Stimulated activated CD8-positive, alpha-beta memory T cell treated with anti-CD3 and anti-CD28 coated beads, Interleukin-12 subunit alpha, Interleukin-12 subunit beta, amount 100 ng/mL, for 24 hours (primary cell): ENCODE measurements around the gene THEMIS2.

ENCODE experiments used
- DNase-seq: peaks from one replicate; pipeline ENCODE4 v3.0.0-alpha.2; 2020; ENCODE audit errors: extremely low read depth

THEMIS2 gene

DNA sequence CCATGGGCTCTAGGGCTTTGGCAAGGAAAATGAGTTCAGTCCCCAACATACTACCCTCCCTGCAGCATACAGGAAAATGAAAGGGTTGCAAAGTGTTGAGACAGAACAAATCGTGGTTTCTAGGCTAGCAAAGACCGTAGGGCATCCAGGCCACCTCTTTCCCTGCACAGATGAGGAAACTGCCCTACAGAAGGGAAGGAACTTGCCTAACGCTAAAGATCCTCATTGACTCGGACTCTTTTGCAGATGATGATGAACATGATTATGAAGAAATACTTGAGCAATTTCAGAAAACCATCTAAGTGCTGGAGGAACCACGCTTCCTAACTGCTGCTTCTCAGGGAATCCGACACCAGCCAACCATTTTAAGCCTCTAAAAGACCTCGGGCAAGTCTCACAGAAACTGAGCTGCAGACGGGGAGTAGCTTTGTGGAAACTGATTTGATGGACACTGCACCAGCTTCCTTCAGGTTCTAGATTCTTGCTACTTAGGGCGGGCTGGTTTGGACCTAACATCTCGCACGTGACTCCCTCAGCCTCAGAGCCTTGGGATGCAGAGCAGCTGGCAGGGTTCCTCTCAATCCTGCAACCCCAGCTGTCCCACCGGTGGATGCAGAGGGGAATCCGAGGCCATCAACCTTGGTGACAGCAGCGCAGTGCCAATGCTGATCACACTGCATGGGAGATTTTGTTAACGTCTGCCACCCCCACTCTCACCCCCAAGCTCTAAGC, 13.4 kb downstream of the THEMIS2 start:
- no peak for DNase-seq

DNA sequence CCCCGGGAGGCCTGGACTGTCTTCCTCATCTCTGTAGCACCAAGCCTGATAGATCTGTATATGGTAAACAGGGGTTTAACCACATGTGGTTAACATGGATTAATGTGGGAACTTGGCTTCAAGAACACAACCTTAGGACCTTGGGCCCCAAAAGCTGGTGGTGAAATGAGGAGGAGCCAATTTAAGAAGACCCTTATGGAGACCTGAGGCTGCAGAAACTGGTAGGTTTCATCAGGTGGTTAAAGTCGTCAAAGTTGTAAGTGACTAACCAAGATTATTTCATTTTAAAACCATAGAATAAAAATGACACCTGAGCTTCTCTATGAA, 14.0 kb downstream of the THEMIS2 start:
- no peak for DNase-seq

DNA sequence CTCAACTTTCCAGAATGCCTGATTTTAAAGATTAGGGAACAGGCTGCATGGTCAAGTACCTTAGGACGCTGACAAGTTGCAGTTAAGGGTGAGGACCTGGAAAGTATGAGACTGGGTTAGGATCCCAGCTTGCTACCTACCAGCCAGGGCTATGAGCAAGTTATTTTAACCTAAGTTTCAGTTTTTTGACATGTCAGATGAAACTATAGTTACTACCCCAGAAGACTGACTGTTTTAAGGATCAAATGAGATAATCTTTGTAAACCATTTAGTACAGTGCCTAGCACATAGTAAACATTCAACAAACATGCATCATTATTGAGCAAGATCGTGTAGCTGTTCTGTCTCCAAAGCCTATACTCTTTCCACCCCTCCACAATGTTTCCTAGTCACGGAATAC, 14.4 kb downstream of the THEMIS2 start:
- no peak for DNase-seq

DNA sequence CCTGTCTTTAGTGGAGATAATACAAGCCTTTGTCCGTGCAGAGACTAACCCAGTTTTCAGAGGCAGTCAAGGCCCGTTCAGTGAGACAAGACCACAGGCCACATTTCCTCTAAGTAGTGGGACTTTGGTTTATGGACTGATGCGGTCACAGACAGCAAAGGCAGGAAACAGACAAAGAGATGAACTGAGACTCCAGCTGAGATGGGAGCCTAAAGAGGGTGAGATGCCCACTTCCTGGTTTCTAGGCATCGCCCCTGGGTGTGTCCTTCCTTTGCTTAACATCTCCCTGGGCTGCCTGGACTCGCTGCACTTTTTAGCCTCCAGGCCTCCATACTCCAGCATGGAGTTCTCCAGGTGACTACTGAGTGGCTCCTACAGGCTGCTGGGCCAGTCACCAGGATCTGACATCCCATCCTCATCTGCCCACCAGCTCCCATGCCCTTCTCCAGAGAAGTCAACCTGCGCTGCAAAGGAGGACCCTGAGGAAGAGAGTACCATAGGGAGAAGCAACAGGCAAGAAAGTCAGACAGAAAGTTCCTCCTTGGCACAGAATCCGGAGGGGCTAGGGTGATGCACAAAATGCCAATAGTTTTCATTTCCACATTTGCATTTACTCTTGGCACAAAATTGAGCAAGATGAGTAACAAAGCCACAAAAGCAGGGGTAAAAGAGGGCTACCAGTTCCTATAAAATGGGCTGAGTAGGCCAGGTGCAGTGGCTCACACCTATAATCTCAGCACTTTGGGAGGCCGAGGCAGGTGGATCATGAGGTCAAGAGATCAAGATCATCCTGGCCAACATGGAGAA, 15.1 kb downstream of the THEMIS2 start:
- no peak for DNase-seq

DNA sequence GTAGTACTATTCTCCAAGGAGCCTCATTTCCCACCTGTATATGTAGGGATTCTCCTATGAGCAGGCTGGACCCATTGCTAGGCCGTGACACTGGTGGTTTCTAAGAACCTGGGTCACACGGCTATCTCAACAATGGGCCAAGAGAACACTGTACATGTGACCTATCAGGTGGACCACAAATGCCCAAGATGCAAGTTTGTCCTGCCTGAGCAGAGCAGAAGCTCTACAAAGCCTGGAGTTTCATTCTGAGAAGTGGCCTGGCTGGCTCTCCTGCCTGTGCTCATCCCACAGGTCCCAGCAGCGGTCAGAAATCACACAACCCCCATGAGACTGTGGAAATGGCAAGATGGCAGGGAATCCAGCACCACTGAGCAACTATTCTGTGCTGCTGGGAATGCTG, 17.2 kb downstream of the THEMIS2 start:
- no peak for DNase-seq

DNA sequence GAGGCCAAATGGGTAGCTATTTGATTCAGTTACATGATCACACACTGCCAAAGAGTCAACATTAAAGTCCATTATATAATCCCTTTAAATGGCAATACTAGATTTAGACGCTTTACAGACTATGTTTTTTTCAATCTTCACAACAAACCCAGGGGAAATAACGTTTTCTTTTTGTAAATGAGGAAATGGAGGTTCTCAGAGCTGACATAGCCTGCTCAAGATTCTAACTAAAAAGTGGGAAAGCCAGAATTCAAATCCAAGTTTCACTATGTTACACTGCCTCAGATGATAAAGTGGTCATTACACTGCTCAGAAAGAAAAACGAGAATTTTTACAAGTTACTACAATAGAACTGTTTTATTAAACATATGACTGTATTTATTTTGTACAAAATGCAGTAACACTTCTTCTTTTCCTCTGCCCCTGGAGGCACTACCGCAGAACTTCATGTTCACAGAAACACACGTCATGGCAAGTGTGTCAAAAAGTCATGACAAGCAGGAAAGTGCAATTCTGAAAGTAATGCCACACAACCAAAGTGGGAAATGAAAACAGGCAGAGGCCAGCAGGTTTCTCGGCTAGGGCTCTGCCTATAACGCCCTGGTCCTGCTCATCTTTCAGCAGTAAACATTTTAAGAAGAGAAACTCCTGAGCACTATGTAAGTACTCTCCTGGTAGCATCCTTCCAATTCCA, 19.0 kb downstream of the THEMIS2 start:
- DNase-seq: no peak

DNA sequence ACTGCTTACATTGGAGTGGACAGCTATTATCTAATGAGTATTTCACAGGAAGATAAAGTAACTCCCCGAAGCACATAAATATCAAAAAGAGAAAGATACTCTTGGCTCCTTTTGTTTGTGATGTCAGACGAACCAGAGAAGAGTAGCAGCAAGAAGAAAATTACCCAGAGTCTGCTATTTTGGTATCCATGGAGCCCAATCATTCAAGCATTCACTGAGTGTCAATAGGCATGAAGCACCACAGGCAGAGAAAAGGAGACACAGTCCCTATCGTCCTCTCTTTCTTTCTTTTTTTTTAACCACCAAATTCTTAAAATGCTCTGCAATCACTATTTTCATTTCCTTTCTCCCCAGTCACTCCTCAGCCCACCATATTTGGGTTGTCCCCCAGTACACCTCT, 22.2 kb downstream of the THEMIS2 start:
- DNase-seq: no peak

DNA sequence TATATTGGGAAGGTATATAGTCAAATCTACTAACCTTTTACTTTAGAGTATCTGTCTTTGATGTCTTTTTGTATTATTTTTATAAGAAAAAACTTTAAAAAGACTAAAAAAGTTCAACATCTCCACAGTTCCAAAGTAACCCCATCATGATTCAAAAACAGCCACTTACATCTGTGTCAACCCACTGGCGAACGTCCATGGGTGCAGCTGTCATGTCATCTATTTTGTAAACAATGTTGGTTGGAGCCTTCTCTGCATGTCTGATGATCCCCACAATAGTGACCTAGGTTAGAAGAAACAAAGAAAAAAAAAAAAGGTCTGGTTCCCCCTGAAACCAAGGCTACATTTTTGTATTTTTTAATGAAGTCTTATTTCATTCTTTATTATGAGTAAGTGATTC, 34.4 kb downstream of the THEMIS2 start:
- DNase-seq: no peak

DNA sequence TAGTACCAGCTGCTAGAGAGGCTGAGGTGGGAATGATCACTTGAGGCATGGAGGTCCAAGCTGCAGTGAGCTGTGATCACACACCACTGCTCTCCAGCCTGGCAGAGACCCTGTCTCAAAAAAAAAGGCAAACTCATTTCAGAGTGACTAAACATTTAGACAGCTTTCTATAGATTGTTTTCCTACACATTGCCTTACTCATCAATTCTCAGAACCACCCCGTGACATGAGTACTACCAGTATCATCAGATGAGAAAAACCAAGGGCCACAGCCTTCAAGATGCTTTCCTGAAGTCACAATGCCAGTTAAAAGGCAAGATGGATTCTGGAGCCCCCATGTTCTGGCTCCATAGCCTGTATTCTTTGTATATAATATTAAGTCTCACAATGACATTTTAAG, 40.1 kb downstream of the THEMIS2 start:
- no peak for DNase-seq

DNA sequence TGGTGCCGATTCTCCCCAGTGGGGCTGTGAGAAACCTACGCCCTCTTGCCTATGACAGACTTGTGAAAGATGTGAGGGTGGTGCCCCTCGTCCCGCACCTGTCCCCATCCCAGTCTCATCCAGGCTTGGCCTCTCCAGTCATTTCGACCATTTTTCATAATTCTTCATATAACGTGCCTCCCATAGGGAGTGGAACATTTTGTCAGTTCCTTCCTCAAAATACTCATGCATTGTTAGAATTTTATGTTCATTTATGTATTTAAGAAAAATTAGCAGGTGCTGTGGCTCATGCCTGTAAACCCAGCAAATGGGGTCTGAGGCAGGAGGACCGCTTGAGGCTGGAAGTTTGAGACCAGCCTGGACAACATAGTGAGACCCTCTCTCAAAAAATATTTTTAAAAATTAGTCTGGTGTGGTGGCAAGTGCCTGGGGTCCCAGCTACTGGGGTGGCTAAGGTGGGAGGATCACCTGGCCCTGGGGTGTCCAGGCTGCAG, 42.8 kb downstream of the THEMIS2 start:
- no peak for DNase-seq

DNA sequence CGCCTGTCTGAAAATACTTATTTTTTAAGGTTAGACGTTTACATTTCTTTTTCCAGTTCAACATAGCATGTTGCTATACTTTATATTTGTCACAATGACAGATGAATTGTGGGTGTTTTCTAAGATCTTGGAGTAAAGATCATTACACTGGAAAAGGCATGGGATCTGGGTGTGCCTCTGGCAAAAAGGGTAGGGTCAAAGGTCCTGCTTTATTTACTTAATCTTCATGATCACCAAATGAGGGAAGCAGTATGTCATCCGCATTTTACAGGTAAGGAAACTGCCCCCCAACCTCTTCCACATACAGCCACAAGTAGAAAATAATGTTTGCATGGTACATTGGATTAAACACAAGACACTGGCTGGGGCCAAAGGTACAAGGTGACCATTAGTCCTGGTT, 49.9 kb downstream of the THEMIS2 start:
- DNase-seq: no peak

DNA sequence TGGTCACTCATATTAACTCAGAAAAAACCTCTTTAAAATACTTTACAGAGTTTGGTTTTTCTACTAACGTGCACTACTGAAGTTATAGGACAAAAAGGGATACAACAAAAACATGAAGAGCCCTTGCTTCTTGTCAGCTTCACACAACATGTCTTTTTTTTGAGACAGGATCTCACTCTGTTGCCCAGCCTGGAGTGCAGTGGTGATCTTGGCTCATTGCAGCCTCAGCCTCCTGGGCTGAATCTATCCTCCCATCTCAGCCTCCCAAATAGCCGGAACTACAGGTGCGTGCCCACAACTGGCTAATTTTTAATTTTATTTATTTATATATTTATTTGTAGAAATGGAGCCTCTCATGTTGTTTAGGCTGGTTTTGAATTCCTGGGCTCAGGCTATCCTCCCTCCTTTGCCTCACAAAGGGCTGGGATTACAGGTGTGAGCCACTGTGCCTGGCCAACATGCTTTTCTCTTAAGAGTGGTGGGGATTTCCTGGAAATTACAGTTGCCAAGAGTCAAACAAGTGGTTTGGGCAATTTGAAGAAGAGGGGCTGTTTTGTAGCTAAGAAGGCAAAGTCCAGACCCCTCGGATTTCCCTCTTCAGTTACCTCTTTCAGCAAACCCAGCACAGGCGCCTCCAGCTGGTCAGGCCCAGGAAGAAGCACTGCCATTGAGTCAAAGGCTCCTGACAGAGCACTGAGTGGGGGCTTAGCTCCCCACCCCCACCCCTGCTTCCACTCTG, 56.0 kb downstream of the THEMIS2 start:
- DNase-seq: no peak

DNA sequence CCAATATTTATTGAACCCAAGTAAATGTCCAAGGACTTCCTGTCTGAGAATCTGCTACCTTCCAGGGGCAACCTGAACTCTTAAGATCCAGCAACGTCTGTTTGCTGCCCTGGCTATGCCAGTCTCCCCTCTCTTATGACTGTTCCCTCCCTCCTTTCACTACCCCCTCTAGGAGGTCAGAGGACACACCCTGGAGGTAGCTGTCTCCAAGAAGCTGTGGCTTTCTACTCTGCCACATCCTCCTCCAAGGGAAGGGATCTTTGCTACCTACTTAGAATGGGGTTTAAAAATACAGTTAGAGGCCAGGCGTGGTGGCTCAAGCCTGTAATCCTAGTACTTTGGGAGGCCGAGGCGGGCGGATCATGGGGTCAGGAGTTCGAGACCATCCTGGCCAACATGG, 58.8 kb downstream of the THEMIS2 start:
- DNase-seq: no peak

DNA sequence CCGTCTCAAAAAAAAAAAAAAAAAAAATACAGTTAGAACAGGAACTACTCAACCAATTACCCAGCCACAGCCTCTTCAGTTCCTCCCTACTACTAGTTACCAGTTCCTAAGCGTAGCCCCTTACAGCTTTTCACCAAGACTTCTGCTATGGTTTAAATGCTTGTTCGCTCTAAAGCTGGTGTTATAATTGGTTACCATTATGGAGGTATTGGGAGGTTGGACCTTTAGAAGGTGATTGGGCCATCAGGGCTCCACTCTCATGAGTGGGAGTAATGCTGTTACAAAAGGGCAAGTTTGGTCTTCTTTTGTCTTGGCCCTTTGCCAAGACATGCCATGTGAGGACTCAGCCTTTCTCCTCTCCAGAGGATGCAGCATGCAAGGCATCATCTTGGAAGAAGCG, 59.4 kb downstream of the THEMIS2 start:
- DNase-seq: no peak

DNA sequence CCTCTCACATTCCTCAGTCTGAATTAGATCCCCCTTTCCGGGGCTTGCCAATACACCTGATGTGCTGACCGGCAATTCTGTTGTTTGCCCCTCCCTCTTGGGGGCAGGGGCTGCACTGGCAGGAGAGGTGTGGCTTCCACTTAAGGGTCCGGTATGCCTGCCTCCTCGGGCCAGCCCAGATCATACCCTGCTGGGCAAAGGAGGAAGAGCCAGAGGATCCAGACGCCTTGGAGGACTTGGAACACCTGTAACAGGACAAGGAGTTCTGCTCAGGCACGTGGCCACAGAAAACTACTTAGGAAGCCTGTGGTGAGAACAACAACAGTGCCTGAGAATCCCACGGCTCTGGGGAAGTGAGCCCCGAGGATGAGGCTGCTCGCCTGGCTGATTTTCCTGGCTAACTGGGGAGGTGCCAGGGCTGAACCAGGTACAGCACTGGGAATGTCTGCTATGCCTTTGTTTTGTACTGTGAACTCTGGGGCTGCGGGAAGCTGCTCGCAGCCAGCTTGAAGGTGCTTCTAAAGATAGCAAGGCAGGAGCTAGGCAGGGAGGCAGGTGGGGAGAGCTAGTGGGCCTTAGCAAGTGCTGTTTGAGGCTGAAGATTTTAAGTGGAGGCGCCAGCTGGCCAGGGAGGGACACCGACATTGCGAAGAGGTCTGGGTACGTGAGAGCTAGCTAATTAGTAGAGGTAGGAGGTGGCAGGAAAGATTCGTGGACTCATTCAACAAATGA, 62.6 kb downstream of the THEMIS2 start, which contains the start of gene SMPDL3B:
Gene SMPDL3B (plus strand): TSS at position 183 of the 732 bp plus-strand sequence. CDS start 184 bp downstream, at position 367.
- DNase-seq: no peak

DNA sequence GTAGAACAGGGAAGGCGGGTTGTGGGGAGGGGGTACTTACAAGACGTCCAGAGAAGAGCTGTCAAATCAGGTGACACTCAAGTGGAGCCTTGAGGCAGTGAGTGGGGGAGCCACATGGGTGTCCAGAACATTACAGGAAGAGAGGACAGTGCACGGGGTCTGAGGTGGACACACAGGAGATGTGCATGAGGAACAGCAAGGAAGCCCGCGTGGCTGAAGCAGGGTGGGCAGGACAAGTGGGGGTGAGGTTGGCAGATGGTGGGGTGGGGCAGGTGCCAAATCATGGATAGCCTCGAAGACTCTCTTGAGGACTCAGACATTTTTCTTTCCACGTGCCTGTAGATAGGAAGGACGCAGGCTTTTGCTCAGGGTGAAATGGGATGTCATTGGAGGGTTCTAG, 63.4 kb downstream of the THEMIS2 start:
- DNase-seq: no peak
